ENCODE measurements around the gene PKNOX2. TPM values are rescaled to one million over a fixed set of nuclear protein-coding genes. Genes with fewer than 3 reads are reported as not detected.

PKNOX2 gene
- total and polyA plus RNA-seq, 4 donors = 0.14 to 0.29 (median 0.24) TPM

DNA sequence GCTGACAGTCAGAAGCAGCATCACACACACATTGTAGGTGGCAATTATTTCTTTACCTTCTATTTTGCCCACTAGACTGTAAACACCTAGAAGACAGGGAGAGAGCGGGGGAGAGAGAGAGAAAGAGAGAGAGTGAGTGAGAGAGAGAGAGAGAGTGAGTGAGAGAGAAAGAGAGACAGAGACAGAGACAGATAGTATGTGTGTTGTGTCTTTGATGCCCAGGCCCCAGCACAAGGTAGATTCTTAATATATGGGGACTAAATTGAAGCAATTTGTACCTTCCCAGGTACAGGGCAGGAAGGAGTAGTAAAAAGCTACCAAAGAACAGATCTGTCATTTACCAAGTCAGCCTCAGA, 163.7 kb downstream of the PKNOX2 start:
- Histone ChIP-seq H3K9ac (ENCODE audit: low read depth in 1 of 2, low read length in 2 of 2) (no peak overlapping the region), H3K27ac (ENCODE audit: low read depth in 1 of 2, low read length in 2 of 2) (no peak overlapping the region), H3K9me3 (ENCODE audit: control insufficient read depth in 4 of 4, low read length in 3 of 4) (no peaks in the 10 kb centered on the region), H3K27me3 (ENCODE audit: control insufficient read depth in 4 of 4, insufficient read depth in 4 of 4, low read length in 3 of 4) (peaks cover 0 to 2% (median 0%) of the 10 kb centered on the region in 4 donors), H3K36me3 (ENCODE audit: control insufficient read depth in 4 of 4, insufficient read depth in 3 of 4, low read depth in 1 of 4, low read length in 3 of 4) (no peaks in the 10 kb centered on the region), H3K4me3 (ENCODE audit: low read depth in 1 of 3, low read length in 3 of 3) (no peak overlapping the region), H3K4me1 (ENCODE audit: control insufficient read depth in 4 of 4, insufficient read depth in 4 of 4, low read length in 3 of 4) (no peaks in the 10 kb centered on the region)
- 89% methylated on average over 1 of the region's 1 CpG for WGBS
- no peak for TF ChIP-seq EGR1 (IDR thresholded peaks at IDR 0.05; ENCODE audit: low read depth in 2 of 2)
- TF ChIP-seq FOXA2 (IDR thresholded peaks at IDR 0.05) = no peak
- TF ChIP-seq HNF4G (IDR thresholded peaks at IDR 0.05) = no peak
- TF ChIP-seq, protein P1, sequence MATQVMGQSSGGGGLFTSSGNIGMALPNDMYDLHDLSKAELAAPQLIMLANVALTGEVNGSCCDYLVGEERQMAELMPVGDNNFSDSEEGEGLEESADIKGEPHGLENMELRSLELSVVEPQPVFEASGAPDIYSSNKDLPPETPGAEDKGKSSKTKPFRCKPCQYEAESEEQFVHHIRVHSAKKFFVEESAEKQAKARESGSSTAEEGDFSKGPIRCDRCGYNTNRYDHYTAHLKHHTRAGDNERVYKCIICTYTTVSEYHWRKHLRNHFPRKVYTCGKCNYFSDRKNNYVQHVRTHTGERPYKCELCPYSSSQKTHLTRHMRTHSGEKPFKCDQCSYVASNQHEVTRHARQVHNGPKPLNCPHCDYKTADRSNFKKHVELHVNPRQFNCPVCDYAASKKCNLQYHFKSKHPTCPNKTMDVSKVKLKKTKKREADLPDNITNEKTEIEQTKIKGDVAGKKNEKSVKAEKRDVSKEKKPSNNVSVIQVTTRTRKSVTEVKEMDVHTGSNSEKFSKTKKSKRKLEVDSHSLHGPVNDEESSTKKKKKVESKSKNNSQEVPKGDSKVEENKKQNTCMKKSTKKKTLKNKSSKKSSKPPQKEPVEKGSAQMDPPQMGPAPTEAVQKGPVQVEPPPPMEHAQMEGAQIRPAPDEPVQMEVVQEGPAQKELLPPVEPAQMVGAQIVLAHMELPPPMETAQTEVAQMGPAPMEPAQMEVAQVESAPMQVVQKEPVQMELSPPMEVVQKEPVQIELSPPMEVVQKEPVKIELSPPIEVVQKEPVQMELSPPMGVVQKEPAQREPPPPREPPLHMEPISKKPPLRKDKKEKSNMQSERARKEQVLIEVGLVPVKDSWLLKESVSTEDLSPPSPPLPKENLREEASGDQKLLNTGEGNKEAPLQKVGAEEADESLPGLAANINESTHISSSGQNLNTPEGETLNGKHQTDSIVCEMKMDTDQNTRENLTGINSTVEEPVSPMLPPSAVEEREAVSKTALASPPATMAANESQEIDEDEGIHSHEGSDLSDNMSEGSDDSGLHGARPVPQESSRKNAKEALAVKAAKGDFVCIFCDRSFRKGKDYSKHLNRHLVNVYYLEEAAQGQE (IDR thresholded peaks at IDR 0.05) = no peak
- TF ChIP-seq MAX (IDR thresholded peaks at IDR 0.05) = no peak
- no peak for TF ChIP-seq RXRA (IDR thresholded peaks at IDR 0.05)
- TF ChIP-seq FOXA1 (IDR thresholded peaks at IDR 0.05) = no peak
- no peak for TF ChIP-seq GABPA (IDR thresholded peaks at IDR 0.05 in 1 of 2, conservative IDR thresholded peaks at IDR 0.05 in 1 of 2)
- TF ChIP-seq YY1 (IDR thresholded peaks at IDR 0.05) = no peak
- no peak for TF ChIP-seq NR2F2 (IDR thresholded peaks at IDR 0.05)
- TF ChIP-seq, protein P2, sequence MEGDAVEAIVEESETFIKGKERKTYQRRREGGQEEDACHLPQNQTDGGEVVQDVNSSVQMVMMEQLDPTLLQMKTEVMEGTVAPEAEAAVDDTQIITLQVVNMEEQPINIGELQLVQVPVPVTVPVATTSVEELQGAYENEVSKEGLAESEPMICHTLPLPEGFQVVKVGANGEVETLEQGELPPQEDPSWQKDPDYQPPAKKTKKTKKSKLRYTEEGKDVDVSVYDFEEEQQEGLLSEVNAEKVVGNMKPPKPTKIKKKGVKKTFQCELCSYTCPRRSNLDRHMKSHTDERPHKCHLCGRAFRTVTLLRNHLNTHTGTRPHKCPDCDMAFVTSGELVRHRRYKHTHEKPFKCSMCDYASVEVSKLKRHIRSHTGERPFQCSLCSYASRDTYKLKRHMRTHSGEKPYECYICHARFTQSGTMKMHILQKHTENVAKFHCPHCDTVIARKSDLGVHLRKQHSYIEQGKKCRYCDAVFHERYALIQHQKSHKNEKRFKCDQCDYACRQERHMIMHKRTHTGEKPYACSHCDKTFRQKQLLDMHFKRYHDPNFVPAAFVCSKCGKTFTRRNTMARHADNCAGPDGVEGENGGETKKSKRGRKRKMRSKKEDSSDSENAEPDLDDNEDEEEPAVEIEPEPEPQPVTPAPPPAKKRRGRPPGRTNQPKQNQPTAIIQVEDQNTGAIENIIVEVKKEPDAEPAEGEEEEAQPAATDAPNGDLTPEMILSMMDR (IDR thresholded peaks at IDR 0.05; ENCODE audit: low read depth, low read length, missing input control) = no peak
- TF ChIP-seq, protein P3, sequence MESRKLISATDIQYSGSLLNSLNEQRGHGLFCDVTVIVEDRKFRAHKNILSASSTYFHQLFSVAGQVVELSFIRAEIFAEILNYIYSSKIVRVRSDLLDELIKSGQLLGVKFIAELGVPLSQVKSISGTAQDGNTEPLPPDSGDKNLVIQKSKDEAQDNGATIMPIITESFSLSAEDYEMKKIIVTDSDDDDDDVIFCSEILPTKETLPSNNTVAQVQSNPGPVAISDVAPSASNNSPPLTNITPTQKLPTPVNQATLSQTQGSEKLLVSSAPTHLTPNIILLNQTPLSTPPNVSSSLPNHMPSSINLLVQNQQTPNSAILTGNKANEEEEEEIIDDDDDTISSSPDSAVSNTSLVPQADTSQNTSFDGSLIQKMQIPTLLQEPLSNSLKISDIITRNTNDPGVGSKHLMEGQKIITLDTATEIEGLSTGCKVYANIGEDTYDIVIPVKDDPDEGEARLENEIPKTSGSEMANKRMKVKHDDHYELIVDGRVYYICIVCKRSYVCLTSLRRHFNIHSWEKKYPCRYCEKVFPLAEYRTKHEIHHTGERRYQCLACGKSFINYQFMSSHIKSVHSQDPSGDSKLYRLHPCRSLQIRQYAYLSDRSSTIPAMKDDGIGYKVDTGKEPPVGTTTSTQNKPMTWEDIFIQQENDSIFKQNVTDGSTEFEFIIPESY (IDR thresholded peaks at IDR 0.05) = no peak
- no peak for TF ChIP-seq ATF3 (IDR thresholded peaks at IDR 0.05)
- no peak for TF ChIP-seq HNF4A (conservative IDR thresholded peaks at IDR 0.05)
- DNase-seq (ENCODE audit: low spot score) = no peak

DNA sequence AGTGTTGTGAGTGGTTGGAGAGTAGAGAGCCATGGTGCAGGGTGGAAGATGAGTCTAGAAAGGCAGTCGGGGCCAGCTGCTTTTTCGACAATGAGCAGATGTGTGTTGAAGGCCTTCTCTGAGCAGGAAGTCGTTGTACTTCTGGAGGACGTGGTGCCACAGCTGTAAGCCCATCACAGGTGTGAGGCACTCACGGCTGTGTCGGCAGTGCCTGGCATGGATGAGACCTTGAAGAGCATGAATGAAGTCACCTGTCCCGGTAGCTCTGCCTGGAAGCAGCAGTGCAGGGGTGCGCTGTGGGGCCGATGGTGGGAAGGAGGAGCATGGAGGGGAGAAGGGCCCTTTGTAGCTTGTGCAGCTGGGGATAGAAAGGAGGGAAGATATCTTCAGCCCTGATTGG, 165.2 kb downstream of the PKNOX2 start:
- H3K27me3 ChIP-seq (ENCODE audit: control insufficient read depth in 4 of 4, insufficient read depth in 4 of 4, low read length in 3 of 4) = no peaks in the 10 kb centered on the region
- no peak overlapping the region for H3K27ac ChIP-seq (ENCODE audit: low read depth in 1 of 2, low read length in 2 of 2)
- no peaks in the 10 kb centered on the region for H3K9me3 ChIP-seq (ENCODE audit: control insufficient read depth in 4 of 4, low read length in 3 of 4)
- no peak overlapping the region for H3K9ac ChIP-seq (ENCODE audit: low read depth in 1 of 2, low read length in 2 of 2)
- 65% methylated on average over 9 of the region's 9 CpGs for WGBS
- H3K4me1 ChIP-seq (ENCODE audit: control insufficient read depth in 4 of 4, insufficient read depth in 4 of 4, low read length in 3 of 4) = no peaks in the 10 kb centered on the region
- no peaks in the 10 kb centered on the region for H3K36me3 ChIP-seq (ENCODE audit: control insufficient read depth in 4 of 4, insufficient read depth in 3 of 4, low read depth in 1 of 4, low read length in 3 of 4)
- no peak overlapping the region for H3K4me3 ChIP-seq (ENCODE audit: low read depth in 1 of 3, low read length in 3 of 3)
- DNase-seq (ENCODE audit: low spot score) = no peak
- TF ChIP-seq, protein P3 (IDR thresholded peaks at IDR 0.05) = no peak
- no peak for TF ChIP-seq RXRA (IDR thresholded peaks at IDR 0.05)
- TF ChIP-seq TAF1 (conservative IDR thresholded peaks at IDR 0.05) = no peak
- TF ChIP-seq FOXA1 (IDR thresholded peaks at IDR 0.05) = no peak
- TF ChIP-seq NR2F2 (IDR thresholded peaks at IDR 0.05) = no peak
- no peak for TF ChIP-seq RAD21 (IDR thresholded peaks at IDR 0.05)
